Epithelial cell of esophagus (primary cell): ENCODE measurements around the gene FOXL2NB.
"Not testable (repeated sequence)": the region's sequence is repeated elsewhere in the genome, so short reads cannot be mapped to it uniquely, and the experiment has no call there.

Experiments
- DNase-seq: peaks from one replicate; pipeline ENCODE4 v3.0.0; 2010; ENCODE audit warnings: low read depth
- H3K4me3 ChIP-seq: 2 replicates; pipeline ENCODE4 v1.5.1; 2011; ENCODE audit warnings: mild to moderate bottlenecking, low read length, control low read depth
- CTCF ChIP-seq: IDR thresholded peaks from 2 replicates; pipeline ENCODE4 v1.5.1; 2011; ENCODE audit warnings: low read depth, mild to moderate bottlenecking, low read length, control low read depth, inconsistent platforms; ENCODE audit not compliant: insufficient read depth; ENCODE audit errors: missing control alignments

The FOXL2NB gene

GRCh38 chr3:138915503-138916498 lies 31.2 kb upstream of the FOXL2NB start:
- DNase-seq: peak; percentile 81
- TF ChIP-seq CTCF: peak; percentile 58
- peak overlapping the region; percentile 65 for H3K4me3 ChIP-seq

GRCh38 chr3:138916824-138917223 lies 30.2 kb upstream of the FOXL2NB start:
- no peak for TF ChIP-seq CTCF
- peak; percentile 69 for DNase-seq
- H3K4me3 ChIP-seq: no peak overlapping the region

GRCh38 chr3:138919325-138919724 lies 27.7 kb upstream of the FOXL2NB start:
- DNase-seq: no peak
- H3K4me3 ChIP-seq: no peak overlapping the region
- TF ChIP-seq CTCF: no peak

- TF ChIP-seq CTCF: no peak
- H3K4me3 ChIP-seq: no peak overlapping the region
- DNase-seq: peak; percentile 68
These were observed 25.4 kb upstream of the FOXL2NB start for GRCh38 chr3:138921316-138922292.

- not testable (repeated sequence) for H3K4me3 ChIP-seq
- TF ChIP-seq CTCF: peak; percentile 5
- peak; percentile 37 for DNase-seq
These were observed 24.6 kb upstream of the FOXL2NB start for GRCh38 chr3:138922400-138922799.

- TF ChIP-seq CTCF: peak; percentile 96
- peak; percentile 89 for DNase-seq
These were observed 23.5 kb upstream of the FOXL2NB start for GRCh38 chr3:138923531-138923994.

More at GRCh38 chr3:138923531-138923994, 23.5 kb upstream of the FOXL2NB start:
- no peak overlapping the region for H3K4me3 ChIP-seq
